HCT116 (cell line): ENCODE measurements around the gene IDH3G. TPM values are rescaled to one million over a fixed set of nuclear protein-coding genes. Genes with fewer than 3 reads are reported as not detected.

Experiments used
- ATAC-seq: fragments of 200-7000 bp; cut with Tn5 transposase; 2 replicates; pipeline ENCODE4 v1.9.1; 2020; ENCODE audit warnings: mild to moderate bottlenecking, moderate library complexity
- BruUV-seq: library from RNA; stranded (reverse); fragments of 400-500 nt; replicated peaks from 2 replicates; lab custom pipeline; 2021; lab: Mats Ljungman, UMichigan
- CTCF ChIA-PET: fragments of 300-600 bp; sonication (Branson Sonifier 250); formaldehyde crosslinking; loops from one replicate; lab custom pipeline; 2021; ENCODE audit warnings: antibody characterized with exemption; lab: Charles Lee
- POLR2A ChIA-PET: fragments of 300-600, 350-600 bp; sonication (Branson Sonifier 250); formaldehyde crosslinking; loops from one replicate; lab custom pipeline; 2021; ENCODE audit warnings: antibody characterized with exemption; lab: Charles Lee
- RAD21 ChIA-PET, 2 experiments: fragments of 300-600 bp; sonication (Branson Sonifier 250); formaldehyde crosslinking; loops; one replicate each; lab custom pipeline; 2023; ENCODE audit warnings: low total read pairs in 2 of 2; ENCODE audit not compliant: uncharacterized antibody in 2 of 2, unreplicated experiment in 2 of 2, low non-redundant PET in 1 of 2; lab: Charles Lee
- DNase-seq: peaks from one replicate; pipeline ENCODE4 v3.0.0-alpha.2; 2010; ENCODE audit warnings: low read depth, low spot score
- H2AFZ ChIP-seq: fragments of 200-600 bp; shearing (Covaris generic), sonication (generic); 2 replicates; pipeline ENCODE4 v1.6.1; 2017; ENCODE audit warnings: low read depth, mixed run types, mixed read lengths, antibody characterized with exemption, low read length; ENCODE audit not compliant: poor library complexity, severe bottlenecking
- H3K27ac ChIP-seq: 2 replicates; pipeline ENCODE4 v1.5.1; 2012; ENCODE audit warnings: low read depth, low read length
- H3K27me3 ChIP-seq: fragments of 200-600 bp; sonication (generic); 2 replicates; pipeline ENCODE4 v1.6.1; 2016; ENCODE audit warnings: mixed run types, low read length, mixed read lengths; ENCODE audit not compliant: insufficient read depth
- H3K36me3 ChIP-seq, 2 experiments: fragments of 200-500 bp in 1 of 2; fragments of 200-600 bp in 1 of 2; sonication (Bioruptor generic) in 1 of 2; sonication (generic) in 1 of 2; 2 replicates each; pipeline versions ENCODE4 v1.5.1 to v1.6.1; 2014 to 2016; ENCODE audit warnings: low read length in 2 of 2, inconsistent platforms in 1 of 2, mixed read lengths in 1 of 2, mixed run types in 1 of 2; ENCODE audit not compliant: insufficient read depth in 2 of 2, control insufficient read depth in 1 of 2
- H3K4me1 ChIP-seq, 2 experiments: fragments of 200-600 bp in 1 of 2; sonication (generic) in 1 of 2; 2 replicates each; pipeline versions ENCODE4 v1.5.1 to v1.6.1; 2012 to 2017; ENCODE audit warnings: low read length in 2 of 2, inconsistent platforms in 1 of 2, mild to moderate bottlenecking in 1 of 2, mixed read lengths in 1 of 2, mixed run types in 1 of 2, moderate library complexity in 1 of 2; ENCODE audit not compliant: insufficient read depth in 2 of 2, control insufficient read depth in 1 of 2
- H3K4me2 ChIP-seq: fragments of 200-600 bp; sonication (generic); 2 replicates; pipeline ENCODE4 v1.6.1; 2017; ENCODE audit warnings: mixed run types, low read length, mixed read lengths
- H3K4me3 ChIP-seq, 2 experiments: fragments of 200-600 bp in 1 of 2; sonication (generic) in 1 of 2; replicated peaks in 1 of 2; 2 replicates each; pipeline ENCODE4 v1.5.1; 2011 to 2016; ENCODE audit warnings: low read length in 2 of 2, control low read depth in 1 of 2, low read depth in 1 of 2, mild to moderate bottlenecking in 1 of 2, mixed read lengths in 1 of 2, mixed run types in 1 of 2
- H3K79me2 ChIP-seq: fragments of 200-600 bp; sonication (generic); 2 replicates; pipeline ENCODE4 v1.6.1; 2017; ENCODE audit warnings: mild to moderate bottlenecking, mixed run types, low read length, moderate library complexity, mixed read lengths; ENCODE audit not compliant: insufficient read depth
- H3K9ac ChIP-seq: fragments of 200-600 bp; sonication (generic); 2 replicates; pipeline ENCODE4 v1.6.1; 2016; ENCODE audit warnings: low read length, mixed read lengths
- H3K9me2 ChIP-seq: fragments of 200-600 bp; sonication (generic), shearing (Covaris generic); 2 replicates; pipeline ENCODE4 v1.6.1; 2017; ENCODE audit warnings: mixed run types, mild to moderate bottlenecking, moderate library complexity; ENCODE audit not compliant: insufficient read depth
- H3K9me3 ChIP-seq, 2 experiments: fragments of 200-500 bp in 1 of 2; fragments of 200-600 bp in 1 of 2; sonication (Bioruptor generic) in 1 of 2; sonication (generic) in 1 of 2; 2 replicates each; pipeline ENCODE4 v1.6.1; 2014 to 2017; ENCODE audit warnings: low read length in 2 of 2, mixed read lengths in 2 of 2, inconsistent platforms in 1 of 2, low read depth in 1 of 2, mild to moderate bottlenecking in 1 of 2, mixed run types in 1 of 2, moderate library complexity in 1 of 2; ENCODE audit not compliant: control insufficient read depth in 1 of 2, insufficient read depth in 1 of 2
- H4K20me1 ChIP-seq: fragments of 200-600 bp; sonication (generic), shearing (Covaris generic); 2 replicates; pipeline ENCODE4 v1.6.1; 2017; ENCODE audit warnings: mixed run types, mild to moderate bottlenecking, moderate library complexity; ENCODE audit not compliant: insufficient read depth
- EGR1 ChIP-seq: IDR thresholded peaks from 2 replicates; pipeline ENCODE4 v1.6.1; 2012; ENCODE audit warnings: low read depth
- EZH2phosphoT487 ChIP-seq: fragments of 200-600 bp; IDR thresholded peaks from 2 replicates; pipeline ENCODE4 v1.6.1; 2018; ENCODE audit warnings: antibody characterized with exemption, borderline replicate concordance
- POLR2A ChIP-seq: IDR thresholded peaks from 2 replicates; pipeline ENCODE4 v1.7.0; 2011; ENCODE audit warnings: borderline replicate concordance; ENCODE audit not compliant: insufficient read depth, insufficient read length; ENCODE audit errors: extremely low read depth
- POLR2AphosphoS5 ChIP-seq: IDR thresholded peaks from 2 replicates; pipeline ENCODE4 v1.6.1; 2011; ENCODE audit warnings: mild to moderate bottlenecking, low read depth, low read length, moderate library complexity
- RAD21 ChIP-seq: IDR thresholded peaks from 2 replicates; pipeline ENCODE4 v1.6.1; 2012; ENCODE audit warnings: low read depth, mild to moderate bottlenecking
- SIN3A ChIP-seq: IDR thresholded peaks from 2 replicates; pipeline ENCODE4 v1.6.1; 2012; ENCODE audit warnings: low read depth
- SP1 ChIP-seq: IDR thresholded peaks from 2 replicates; pipeline ENCODE4 v1.6.1; 2012; ENCODE audit warnings: low read depth
- TCF7L2 ChIP-seq: IDR thresholded peaks from 2 replicates; pipeline ENCODE4 v1.7.0; 2011; ENCODE audit warnings: borderline replicate concordance, inconsistent platforms; ENCODE audit not compliant: insufficient read depth, insufficient read length; ENCODE audit errors: extremely low read depth
- ZNF274 ChIP-seq: fragments of 200-500 bp; sonication (Bioruptor generic); IDR thresholded peaks from 2 replicates; pipeline ENCODE4 v1.6.1; 2014; ENCODE audit warnings: mild to moderate bottlenecking, low read depth, low read length, inconsistent platforms
- intact Hi-C: fragments of 100-400 bp; cut with micrococcal nuclease; formaldehyde crosslinking; loops from 2 replicates; pipeline ENCODE4 v1.10.0; 2022
- total RNA-seq: library from RNA; stranded (reverse); gene quantifications from one replicate; pipeline ENCODE4 v1.2.1, GENCODE V29; 2021; ENCODE audit not compliant: unreplicated experiment
- TF ChIP-seq, protein P1 (sequence below), 3 experiments: fragments of 200-600 bp in 1 of 3; sonication (generic) in 1 of 3; IDR thresholded peaks in 2 of 3; conservative IDR thresholded peaks in 1 of 3; 2 replicates each; pipeline ENCODE4 v1.5.1; 2012 to 2017; ENCODE audit warnings: low read depth in 2 of 3, low read length in 2 of 3, antibody characterized with exemption in 1 of 3, borderline replicate concordance in 1 of 3, control low read depth in 1 of 3, mild to moderate bottlenecking in 1 of 3, mixed read lengths in 1 of 3, mixed run types in 1 of 3, moderate library complexity in 1 of 3; ENCODE audit not compliant: insufficient read depth in 1 of 3
- TF ChIP-seq, protein P2 (sequence below): IDR thresholded peaks from 2 replicates; pipeline ENCODE4 v1.6.1; 2012; ENCODE audit warnings: low read depth

The IDH3G gene
- total RNA-seq, 1 experiment from 2014 or later = 49.7 TPM

DNA sequence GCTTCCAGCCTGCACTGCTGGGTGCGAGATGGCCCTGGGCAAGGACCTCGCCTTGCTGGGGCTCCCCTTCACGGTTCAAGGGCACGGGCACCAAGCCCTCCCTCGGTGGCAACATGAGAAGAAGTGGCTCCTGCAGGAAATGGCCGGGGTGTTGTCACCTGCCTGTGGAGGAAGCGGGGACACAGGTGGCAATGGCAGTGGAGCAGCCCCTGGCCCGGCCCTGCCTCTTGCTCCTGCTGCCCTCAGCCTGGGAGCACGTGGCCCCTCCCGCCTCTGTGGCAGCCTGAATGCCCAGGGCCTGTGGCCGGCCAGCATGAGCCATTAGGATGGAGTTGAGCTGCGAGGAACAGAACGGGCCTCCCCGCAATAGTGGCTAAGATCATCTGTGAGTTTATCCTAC, 52.7 kb downstream of the IDH3G start (continued):
- TF ChIP-seq, protein P1, sequence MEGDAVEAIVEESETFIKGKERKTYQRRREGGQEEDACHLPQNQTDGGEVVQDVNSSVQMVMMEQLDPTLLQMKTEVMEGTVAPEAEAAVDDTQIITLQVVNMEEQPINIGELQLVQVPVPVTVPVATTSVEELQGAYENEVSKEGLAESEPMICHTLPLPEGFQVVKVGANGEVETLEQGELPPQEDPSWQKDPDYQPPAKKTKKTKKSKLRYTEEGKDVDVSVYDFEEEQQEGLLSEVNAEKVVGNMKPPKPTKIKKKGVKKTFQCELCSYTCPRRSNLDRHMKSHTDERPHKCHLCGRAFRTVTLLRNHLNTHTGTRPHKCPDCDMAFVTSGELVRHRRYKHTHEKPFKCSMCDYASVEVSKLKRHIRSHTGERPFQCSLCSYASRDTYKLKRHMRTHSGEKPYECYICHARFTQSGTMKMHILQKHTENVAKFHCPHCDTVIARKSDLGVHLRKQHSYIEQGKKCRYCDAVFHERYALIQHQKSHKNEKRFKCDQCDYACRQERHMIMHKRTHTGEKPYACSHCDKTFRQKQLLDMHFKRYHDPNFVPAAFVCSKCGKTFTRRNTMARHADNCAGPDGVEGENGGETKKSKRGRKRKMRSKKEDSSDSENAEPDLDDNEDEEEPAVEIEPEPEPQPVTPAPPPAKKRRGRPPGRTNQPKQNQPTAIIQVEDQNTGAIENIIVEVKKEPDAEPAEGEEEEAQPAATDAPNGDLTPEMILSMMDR (IDR thresholded peaks at IDR 0.05 in 2 of 3, conservative IDR thresholded peaks at IDR 0.05 in 1 of 3; ENCODE audit: borderline replicate concordance in 1 of 3, insufficient read depth in 1 of 3, low read depth in 2 of 3, low read length in 2 of 3) = no peak
- no peak for TF ChIP-seq EGR1
- no peak for TF ChIP-seq ZNF274
- TF ChIP-seq, protein P2, sequence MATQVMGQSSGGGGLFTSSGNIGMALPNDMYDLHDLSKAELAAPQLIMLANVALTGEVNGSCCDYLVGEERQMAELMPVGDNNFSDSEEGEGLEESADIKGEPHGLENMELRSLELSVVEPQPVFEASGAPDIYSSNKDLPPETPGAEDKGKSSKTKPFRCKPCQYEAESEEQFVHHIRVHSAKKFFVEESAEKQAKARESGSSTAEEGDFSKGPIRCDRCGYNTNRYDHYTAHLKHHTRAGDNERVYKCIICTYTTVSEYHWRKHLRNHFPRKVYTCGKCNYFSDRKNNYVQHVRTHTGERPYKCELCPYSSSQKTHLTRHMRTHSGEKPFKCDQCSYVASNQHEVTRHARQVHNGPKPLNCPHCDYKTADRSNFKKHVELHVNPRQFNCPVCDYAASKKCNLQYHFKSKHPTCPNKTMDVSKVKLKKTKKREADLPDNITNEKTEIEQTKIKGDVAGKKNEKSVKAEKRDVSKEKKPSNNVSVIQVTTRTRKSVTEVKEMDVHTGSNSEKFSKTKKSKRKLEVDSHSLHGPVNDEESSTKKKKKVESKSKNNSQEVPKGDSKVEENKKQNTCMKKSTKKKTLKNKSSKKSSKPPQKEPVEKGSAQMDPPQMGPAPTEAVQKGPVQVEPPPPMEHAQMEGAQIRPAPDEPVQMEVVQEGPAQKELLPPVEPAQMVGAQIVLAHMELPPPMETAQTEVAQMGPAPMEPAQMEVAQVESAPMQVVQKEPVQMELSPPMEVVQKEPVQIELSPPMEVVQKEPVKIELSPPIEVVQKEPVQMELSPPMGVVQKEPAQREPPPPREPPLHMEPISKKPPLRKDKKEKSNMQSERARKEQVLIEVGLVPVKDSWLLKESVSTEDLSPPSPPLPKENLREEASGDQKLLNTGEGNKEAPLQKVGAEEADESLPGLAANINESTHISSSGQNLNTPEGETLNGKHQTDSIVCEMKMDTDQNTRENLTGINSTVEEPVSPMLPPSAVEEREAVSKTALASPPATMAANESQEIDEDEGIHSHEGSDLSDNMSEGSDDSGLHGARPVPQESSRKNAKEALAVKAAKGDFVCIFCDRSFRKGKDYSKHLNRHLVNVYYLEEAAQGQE = no peak
- TF ChIP-seq POLR2AphosphoS5 = no peak

DNA sequence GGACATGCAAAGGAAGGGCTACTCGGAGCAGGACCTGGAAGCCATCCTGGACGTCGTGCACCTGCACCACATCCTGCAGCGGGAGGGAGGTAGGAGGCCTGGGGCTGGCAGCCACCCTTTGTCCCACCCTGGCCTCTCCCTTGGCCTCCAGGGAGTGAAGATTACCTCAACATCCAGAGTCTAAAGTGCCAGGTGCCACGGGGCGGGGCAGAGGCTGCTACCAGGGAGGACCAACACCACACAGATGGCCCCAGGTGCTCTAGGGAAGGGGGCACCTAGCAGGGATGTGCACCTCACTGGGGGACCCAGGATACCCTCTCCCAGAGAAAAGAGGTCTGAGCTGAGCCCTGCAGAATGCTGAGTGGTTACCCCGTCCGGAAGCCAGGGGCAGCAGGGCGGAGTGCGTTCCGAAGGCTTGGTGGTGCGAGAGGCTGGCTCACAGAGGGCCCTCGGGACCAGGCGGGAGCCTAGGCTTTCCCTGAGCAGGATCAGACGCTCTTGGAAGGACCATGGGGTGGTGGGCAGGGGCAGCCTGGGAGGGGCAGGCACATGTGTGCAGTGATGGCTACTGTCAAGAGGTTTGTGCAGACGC, 53.4 kb downstream of the IDH3G start:
- Histone ChIP-seq H3K27ac (no peak overlapping the region), H3K36me3 (no peaks in the 10 kb centered on the region), H3K4me2 (no peak overlapping the region), H3K9ac (no peak overlapping the region), H3K79me2 (no peaks in the 10 kb centered on the region), H3K4me1 (no peaks in the 10 kb centered on the region), H3K9me2 (no peaks in the 10 kb centered on the region), H3K27me3 (no peaks in the 10 kb centered on the region), H3K4me3 (no peak overlapping the region), H2AFZ (no peak overlapping the region), H3K9me3 (no peaks in the 10 kb centered on the region), H4K20me1 (no peaks in the 10 kb centered on the region)
- no TSS peak for BruUV-seq
- no peak for TF ChIP-seq RAD21
- no peak for TF ChIP-seq TCF7L2
- no peak for TF ChIP-seq EGR1
- TF ChIP-seq ZNF274 = no peak
- TF ChIP-seq EZH2phosphoT487 = no peak
- TF ChIP-seq SIN3A = no peak
- TF ChIP-seq POLR2A = no peak
- TF ChIP-seq SP1 = no peak
- CTCF ChIA-PET = no interaction called here
- POLR2A ChIA-PET = no interaction called here
- ATAC-seq = no peak
- DNase-seq = no peak
- RAD21 ChIA-PET = no interaction called here
- intact Hi-C loops = no loop called here
